GM19463 (cell line): ENCODE data around the gene PLAC8L1.

Source experiments
- ATAC-seq: cut with Tn5 transposase; IDR thresholded peaks from one replicate; pipeline ENCODE4 v1.9.1; 2021; ENCODE audit warnings: mild to moderate bottlenecking, moderate library complexity; ENCODE audit not compliant: unreplicated experiment

Gene PLAC8L1

GRCh38 chr5:146047396-146047795 lies 58.0 kb downstream of the PLAC8L1 start:
- no peak for ATAC-seq

GRCh38 chr5:146043722-146044121 lies 61.7 kb downstream of the PLAC8L1 start:
- ATAC-seq, result no peak

GRCh38 chr5:146042628-146043279 lies 62.6 kb downstream of the PLAC8L1 start:
- no peak for ATAC-seq

DNA sequence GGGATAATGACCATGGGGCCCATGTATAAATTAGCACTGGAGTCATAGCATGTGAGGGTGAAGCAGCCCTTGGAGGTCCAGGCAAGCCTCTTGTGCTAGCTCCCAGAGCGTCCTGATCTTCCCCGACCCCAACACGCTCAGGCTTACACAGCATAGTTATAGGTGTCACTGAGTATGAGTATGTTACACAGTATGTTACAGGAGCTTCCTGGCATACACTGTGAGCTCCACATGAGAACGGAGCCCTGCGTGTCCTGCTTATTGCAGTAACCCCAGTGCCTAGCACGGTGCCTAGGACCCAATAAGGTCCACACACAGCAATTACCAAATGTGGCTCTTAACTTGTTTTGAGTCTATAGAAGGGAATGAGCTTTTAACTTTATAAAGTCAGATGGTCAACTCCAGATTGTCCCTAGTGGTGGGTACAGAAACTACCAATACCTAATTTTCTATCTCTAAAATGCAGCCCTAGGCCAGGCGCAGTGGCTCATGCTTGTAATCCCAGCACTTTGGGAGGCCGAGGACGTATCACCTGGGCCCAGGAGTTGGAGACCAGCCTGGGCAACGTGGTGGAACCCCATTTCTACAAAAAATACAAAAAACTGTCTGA lies 64.1 kb downstream of the PLAC8L1 start:
- peak; percentile 73 for ATAC-seq

GRCh38 chr5:146040527-146040926 lies 64.8 kb downstream of the PLAC8L1 start:
- ATAC-seq, result no peak

GRCh38 chr5:146039420-146039819 lies 66.0 kb downstream of the PLAC8L1 start:
- no peak for ATAC-seq

DNA sequence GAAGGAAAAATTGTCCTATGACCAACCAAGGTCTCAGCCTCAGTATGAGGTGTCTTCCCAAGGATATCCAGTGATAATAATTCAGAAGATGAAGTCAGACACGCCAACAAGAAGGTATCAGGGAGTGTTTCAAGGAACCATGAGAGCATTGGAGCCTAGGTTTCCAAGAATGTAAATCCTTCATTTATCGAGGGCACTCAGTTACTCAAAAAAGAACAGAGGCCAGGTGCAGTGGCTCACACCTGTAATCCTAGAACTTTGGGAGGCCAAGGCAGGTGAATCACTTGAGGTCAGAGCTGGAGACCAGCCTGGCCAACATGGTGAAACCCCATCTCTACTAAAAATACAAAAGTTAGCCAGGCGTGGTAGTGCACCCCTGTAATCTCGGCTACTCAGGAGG lies 70.8 kb downstream of the PLAC8L1 start:
- ATAC-seq, result no peak
